ENCODE measurements around the gene RAP1GDS1.

The RAP1GDS1 gene

GRCh38 chr4:98345838-98346237, 84.7 kb downstream of the RAP1GDS1 start:
- TF ChIP-seq MAX (IDR thresholded peaks at IDR 0.05) (no peak), EP300 (IDR thresholded peaks at IDR 0.05; ENCODE audit: borderline replicate concordance) (no peak), FOXM1 (IDR thresholded peaks at IDR 0.05; ENCODE audit: borderline replicate concordance, low read depth) (no peak), CREB1 (IDR thresholded peaks at IDR 0.05; ENCODE audit: low read depth) (no peak), YY1 (IDR thresholded peaks at IDR 0.05; ENCODE audit: low read depth) (no peak), CEBPB (IDR thresholded peaks at IDR 0.05) (no peak)

- TF ChIP-seq ZBTB7A (IDR thresholded peaks at IDR 0.05; ENCODE audit: low read depth) (no peak), EGR1 (IDR thresholded peaks at IDR 0.05) (no peak), RAD21 (IDR thresholded peaks at IDR 0.05; ENCODE audit: low read depth) (no peak), CREB1 (IDR thresholded peaks at IDR 0.05; ENCODE audit: low read depth) (no peak), NFIC (IDR thresholded peaks at IDR 0.05) (no peak), TCF12 (IDR thresholded peaks at IDR 0.05; ENCODE audit: low read depth) (no peak), YY1 (IDR thresholded peaks at IDR 0.05; ENCODE audit: low read depth) (no peak)
Observed at GRCh38 chr4:98352396-98352795, 91.2 kb downstream of the RAP1GDS1 start.

GRCh38 chr4:98352940-98353339, 91.8 kb downstream of the RAP1GDS1 start:
- TF ChIP-seq TEAD4 (IDR thresholded peaks at IDR 0.05) (no peak), MAX (IDR thresholded peaks at IDR 0.05) (no peak), YY1 (IDR thresholded peaks at IDR 0.05; ENCODE audit: low read depth) (no peak), EP300 (IDR thresholded peaks at IDR 0.05; ENCODE audit: borderline replicate concordance) (no peak), FOXM1 (IDR thresholded peaks at IDR 0.05; ENCODE audit: borderline replicate concordance, low read depth) (no peak), ZBTB7A (IDR thresholded peaks at IDR 0.05; ENCODE audit: low read depth) (no peak), NFIC (IDR thresholded peaks at IDR 0.05) (no peak), USF1 (IDR thresholded peaks at IDR 0.05) (no peak), CREB1 (IDR thresholded peaks at IDR 0.05; ENCODE audit: low read depth) (no peak), TAF1 (IDR thresholded peaks at IDR 0.05; ENCODE audit: low read depth) (no peak), RAD21 (IDR thresholded peaks at IDR 0.05; ENCODE audit: low read depth) (no peak), CEBPB (IDR thresholded peaks at IDR 0.05) (no peak), REST (IDR thresholded peaks at IDR 0.05; ENCODE audit: low read depth) (no peak), TCF12 (IDR thresholded peaks at IDR 0.05; ENCODE audit: low read depth) (no peak)

- TF ChIP-seq TAF1 (IDR thresholded peaks at IDR 0.05; ENCODE audit: low read depth) (no peak), EGR1 (IDR thresholded peaks at IDR 0.05) (no peak), ZBTB7A (IDR thresholded peaks at IDR 0.05; ENCODE audit: low read depth) (no peak), RAD21 (IDR thresholded peaks at IDR 0.05; ENCODE audit: low read depth) (no peak), USF1 (IDR thresholded peaks at IDR 0.05) (no peak), MAX (IDR thresholded peaks at IDR 0.05) (no peak), CREB1 (IDR thresholded peaks at IDR 0.05; ENCODE audit: low read depth) (no peak), CEBPB (IDR thresholded peaks at IDR 0.05) (no peak), NFIC (IDR thresholded peaks at IDR 0.05) (no peak), TEAD4 (IDR thresholded peaks at IDR 0.05) (no peak), EP300 (IDR thresholded peaks at IDR 0.05; ENCODE audit: borderline replicate concordance) (no peak), REST (IDR thresholded peaks at IDR 0.05; ENCODE audit: low read depth) (no peak), FOXM1 (IDR thresholded peaks at IDR 0.05; ENCODE audit: borderline replicate concordance, low read depth) (no peak), TCF12 (IDR thresholded peaks at IDR 0.05; ENCODE audit: low read depth) (no peak), YY1 (IDR thresholded peaks at IDR 0.05; ENCODE audit: low read depth) (no peak)
Observed at GRCh38 chr4:98358630-98359248, 97.6 kb downstream of the RAP1GDS1 start.

- TF ChIP-seq USF1 (IDR thresholded peaks at IDR 0.05), result no peak
- TF ChIP-seq REST (IDR thresholded peaks at IDR 0.05; ENCODE audit: low read depth), result no peak
- TF ChIP-seq CEBPB (IDR thresholded peaks at IDR 0.05), result no peak
- no peak for TF ChIP-seq EP300 (IDR thresholded peaks at IDR 0.05; ENCODE audit: borderline replicate concordance)
- TF ChIP-seq FOXM1 (IDR thresholded peaks at IDR 0.05; ENCODE audit: borderline replicate concordance, low read depth), result no peak
- no peak for TF ChIP-seq NFIC (IDR thresholded peaks at IDR 0.05)
Observed at GRCh38 chr4:98359646-98360045, 98.5 kb downstream of the RAP1GDS1 start.
